LNCAP (cell line): ENCODE data around the gene DNM2.

Experiments used
- CTCF ChIP-seq: fragments of 450-650 bp; IDR thresholded peaks from 2 replicates; pipeline ENCODE4 v1.5.1; 2017; ENCODE audit warnings: mild to moderate bottlenecking

DNM2 gene

GRCh38 chr19:10768369-10768768 lies 50.5 kb downstream of the DNM2 start:
- TF ChIP-seq CTCF: no peak

GRCh38 chr19:10768936-10769335 lies 51.1 kb downstream of the DNM2 start:
- no peak for TF ChIP-seq CTCF

GRCh38 chr19:10769533-10770491 lies 51.9 kb downstream of the DNM2 start:
- no peak for TF ChIP-seq CTCF

- no peak for TF ChIP-seq CTCF
Observed at GRCh38 chr19:10773969-10774368, 56.1 kb downstream of the DNM2 start.

GRCh38 chr19:10774893-10775292 lies 57.0 kb downstream of the DNM2 start:
- TF ChIP-seq CTCF: no peak

GRCh38 chr19:10776900-10777650 lies 59.2 kb downstream of the DNM2 start:
- TF ChIP-seq CTCF: no peak

GRCh38 chr19:10780368-10780767 lies 62.5 kb downstream of the DNM2 start:
- no peak for TF ChIP-seq CTCF
